GM21786 (cell line): ENCODE data around the gene RRP8.

ENCODE experiments used
- ATAC-seq: cut with Tn5 transposase; IDR thresholded peaks from one replicate; pipeline ENCODE4 v1.9.1; 2021; ENCODE audit not compliant: unreplicated experiment

The RRP8 gene

GRCh38 chr11:6604790-6605189 lies 1.4 kb upstream of the RRP8 start:
- no peak for ATAC-seq

- ATAC-seq = peak; percentile 38
Measured at GRCh38 chr11:6604081-6604626, 738 bp upstream of the RRP8 start.

GRCh38 chr11:6602096-6602940 lies 1.1 kb downstream of the RRP8 start:
- ATAC-seq = no peak

- no peak for ATAC-seq
Measured at GRCh38 chr11:6601041-6601461, 2.4 kb downstream of the RRP8 start.

- no peak for ATAC-seq
Measured at GRCh38 chr11:6599881-6600390, 3.5 kb downstream of the RRP8 start.

GRCh38 chr11:6599449-6599848 lies 4.0 kb downstream of the RRP8 start:
- ATAC-seq = no peak

- no peak for ATAC-seq
Measured at GRCh38 chr11:6598555-6598954, 4.9 kb downstream of the RRP8 start.

- ATAC-seq = no peak
Measured at GRCh38 chr11:6596239-6596877, 7.1 kb downstream of the RRP8 start.

GRCh38 chr11:6594142-6594768 lies 9.2 kb downstream of the RRP8 start:
- ATAC-seq = no peak

- no peak for ATAC-seq
Measured at GRCh38 chr11:6588018-6588417, 15.4 kb downstream of the RRP8 start.

- no peak for ATAC-seq
Measured at GRCh38 chr11:6587360-6587953, 16.0 kb downstream of the RRP8 start.

- ATAC-seq = no peak
Measured at GRCh38 chr11:6586434-6587359, 16.7 kb downstream of the RRP8 start.

GRCh38 chr11:6584528-6584927 lies 18.9 kb downstream of the RRP8 start:
- no peak for ATAC-seq

- no peak for ATAC-seq
Measured at GRCh38 chr11:6583584-6583983, 19.8 kb downstream of the RRP8 start.

GRCh38 chr11:6579681-6580080 lies 23.7 kb downstream of the RRP8 start:
- ATAC-seq = no peak

GRCh38 chr11:6578134-6578533 lies 25.3 kb downstream of the RRP8 start:
- ATAC-seq = no peak

- no peak for ATAC-seq
Measured at GRCh38 chr11:6576471-6577373, 26.7 kb downstream of the RRP8 start.

- ATAC-seq = no peak
Measured at GRCh38 chr11:6574816-6575715, 28.4 kb downstream of the RRP8 start.
